OCI-LY3 (cell line): ENCODE results near the gene EYA2.

Source experiments
- H2AFZ ChIP-seq: fragments of 200-600, 300-600 bp; shearing (Covaris generic); 2 replicates; pipeline ENCODE4 v1.6.0; 2014; ENCODE audit warnings: antibody characterized with exemption, low read depth, low read length
- H3K27ac ChIP-seq: fragments of 200-600, 300-600 bp; sonication (generic); 2 replicates; pipeline ENCODE4 v1.5.1; 2014; ENCODE audit warnings: mild to moderate bottlenecking, low read length, moderate library complexity, mixed read lengths
- H3K27me3 ChIP-seq: fragments of 200-600, 300-600 bp; sonication (generic); 2 replicates; pipeline ENCODE4 v1.6.1; 2014; ENCODE audit warnings: low read depth, low read length, mixed read lengths
- H3K36me3 ChIP-seq: fragments of 200-600, 300-600 bp; sonication (generic); replicated peaks from 2 replicates; pipeline ENCODE3; 2014; ENCODE audit warnings: low read depth, low read length, mixed read lengths
- H3K4me1 ChIP-seq: fragments of 300-600, 200-600 bp; sonication (generic); 2 replicates; pipeline ENCODE4 v1.6.1; 2014; ENCODE audit warnings: low read length, mixed read lengths
- H3K4me2 ChIP-seq: fragments of 200-600, 300-600 bp; sonication (generic); 2 replicates; pipeline ENCODE4 v1.6.1; 2014; ENCODE audit warnings: low read length, mixed read lengths
- H3K4me3 ChIP-seq: fragments of 300-600, 200-600 bp; sonication (generic); 2 replicates; pipeline ENCODE4 v1.5.1; 2014; ENCODE audit warnings: antibody characterized with exemption, mild to moderate bottlenecking, low read length, moderate library complexity
- H3K79me2 ChIP-seq: fragments of 300-600, 200-600 bp; shearing (Covaris generic); 2 replicates; pipeline ENCODE4 v1.6.1; 2014; ENCODE audit warnings: mild to moderate bottlenecking, low read length, mixed read lengths
- H3K9ac ChIP-seq: fragments of 300-600, 200-600 bp; shearing (Covaris generic); 2 replicates; pipeline ENCODE4 v1.6.0; 2014; ENCODE audit warnings: mild to moderate bottlenecking, low read length, moderate library complexity
- H3K9me3 ChIP-seq: fragments of 200-600, 300-600 bp; shearing (Covaris generic); 2 replicates; pipeline ENCODE4 v1.6.1; 2014; ENCODE audit warnings: low read length, mixed read lengths; ENCODE audit not compliant: insufficient read depth
- H4K20me1 ChIP-seq: fragments of 200-600, 300-600 bp; sonication (generic); 2 replicates; pipeline ENCODE4 v1.6.1; 2016; ENCODE audit warnings: low read length, mixed read lengths; ENCODE audit not compliant: insufficient read depth
- EZH2phosphoT487 ChIP-seq: fragments of 200-600 bp; shearing (Covaris generic); IDR thresholded peaks from 2 replicates; pipeline ENCODE4 v1.6.1; 2018; ENCODE audit warnings: antibody characterized with exemption, mixed run types, low read depth
- TF ChIP-seq, protein P1 (sequence below): fragments of 200-600, 300-600 bp; sonication (generic); IDR thresholded peaks from 2 replicates; pipeline ENCODE4 v1.5.1; 2014; ENCODE audit warnings: antibody characterized with exemption, low read length, low read depth

Gene EYA2

DNA sequence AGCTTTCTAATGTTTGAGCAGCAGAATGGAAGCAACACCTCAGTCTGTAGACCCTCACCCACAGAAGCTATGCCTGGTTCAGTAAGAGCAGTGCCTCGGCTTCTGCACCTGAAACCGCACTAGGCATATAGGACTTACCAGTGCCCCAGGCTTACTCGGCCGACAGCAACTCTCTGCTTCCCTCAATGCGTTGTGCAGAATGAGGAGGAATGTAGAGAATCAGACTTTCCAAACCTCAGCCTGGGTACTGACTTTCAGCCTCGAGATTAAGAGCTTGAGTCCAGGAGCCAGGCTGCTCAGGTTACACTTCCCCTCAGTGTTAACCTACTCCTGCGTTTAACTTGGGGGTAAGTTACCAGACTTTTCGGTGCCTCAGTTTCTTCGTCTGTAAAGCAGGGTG lies 8.6 kb downstream of the EYA2 start:
- Histone ChIP-seq H3K9ac (no peak overlapping the region), H3K4me2 (no peak overlapping the region), H3K27ac (no peak overlapping the region), H3K4me3 (no peak overlapping the region), H3K79me2 (no peaks in the 10 kb centered on the region), H3K36me3 (no peaks in the 10 kb centered on the region), H3K27me3 (no peaks in the 10 kb centered on the region), H3K4me1 (peaks cover 18% of the 10 kb centered on the region), H2AFZ (no peak overlapping the region), H3K9me3 (no peaks in the 10 kb centered on the region), H4K20me1 (no peaks in the 10 kb centered on the region)
- TF ChIP-seq, protein P1, sequence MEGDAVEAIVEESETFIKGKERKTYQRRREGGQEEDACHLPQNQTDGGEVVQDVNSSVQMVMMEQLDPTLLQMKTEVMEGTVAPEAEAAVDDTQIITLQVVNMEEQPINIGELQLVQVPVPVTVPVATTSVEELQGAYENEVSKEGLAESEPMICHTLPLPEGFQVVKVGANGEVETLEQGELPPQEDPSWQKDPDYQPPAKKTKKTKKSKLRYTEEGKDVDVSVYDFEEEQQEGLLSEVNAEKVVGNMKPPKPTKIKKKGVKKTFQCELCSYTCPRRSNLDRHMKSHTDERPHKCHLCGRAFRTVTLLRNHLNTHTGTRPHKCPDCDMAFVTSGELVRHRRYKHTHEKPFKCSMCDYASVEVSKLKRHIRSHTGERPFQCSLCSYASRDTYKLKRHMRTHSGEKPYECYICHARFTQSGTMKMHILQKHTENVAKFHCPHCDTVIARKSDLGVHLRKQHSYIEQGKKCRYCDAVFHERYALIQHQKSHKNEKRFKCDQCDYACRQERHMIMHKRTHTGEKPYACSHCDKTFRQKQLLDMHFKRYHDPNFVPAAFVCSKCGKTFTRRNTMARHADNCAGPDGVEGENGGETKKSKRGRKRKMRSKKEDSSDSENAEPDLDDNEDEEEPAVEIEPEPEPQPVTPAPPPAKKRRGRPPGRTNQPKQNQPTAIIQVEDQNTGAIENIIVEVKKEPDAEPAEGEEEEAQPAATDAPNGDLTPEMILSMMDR, result no peak
- TF ChIP-seq EZH2phosphoT487, result no peak

DNA sequence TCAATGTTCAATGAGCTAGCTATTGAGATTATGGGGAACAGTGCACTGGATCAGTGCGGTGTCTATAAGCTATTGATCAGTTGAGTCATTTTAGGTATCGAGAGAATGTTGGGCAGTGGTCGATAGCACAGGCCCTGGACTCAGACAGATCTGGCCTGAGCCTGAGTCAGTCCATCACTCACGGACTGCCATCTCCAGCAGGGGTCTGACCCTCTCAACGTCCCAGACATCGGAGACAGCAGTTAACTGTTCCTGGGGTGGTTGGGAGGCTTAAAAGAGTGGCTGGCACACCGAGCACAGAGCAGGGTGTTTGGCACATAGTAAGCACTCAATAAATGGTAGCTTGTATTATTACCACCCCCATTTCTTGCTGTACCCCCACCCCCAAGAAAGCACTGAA lies 9.3 kb downstream of the EYA2 start:
- Histone ChIP-seq H3K4me1 (peaks cover 18% of the 10 kb centered on the region), H3K36me3 (no peaks in the 10 kb centered on the region), H3K79me2 (no peaks in the 10 kb centered on the region), H3K9ac (no peak overlapping the region), H4K20me1 (no peaks in the 10 kb centered on the region), H2AFZ (no peak overlapping the region), H3K4me2 (no peak overlapping the region), H3K27ac (no peak overlapping the region), H3K9me3 (peaks cover 1% of the 10 kb centered on the region; the same call in 1 of the 2 replicates), H3K27me3 (no peaks in the 10 kb centered on the region), H3K4me3 (no peak overlapping the region)
- no peak for TF ChIP-seq EZH2phosphoT487
- TF ChIP-seq, protein P1, result no peak

DNA sequence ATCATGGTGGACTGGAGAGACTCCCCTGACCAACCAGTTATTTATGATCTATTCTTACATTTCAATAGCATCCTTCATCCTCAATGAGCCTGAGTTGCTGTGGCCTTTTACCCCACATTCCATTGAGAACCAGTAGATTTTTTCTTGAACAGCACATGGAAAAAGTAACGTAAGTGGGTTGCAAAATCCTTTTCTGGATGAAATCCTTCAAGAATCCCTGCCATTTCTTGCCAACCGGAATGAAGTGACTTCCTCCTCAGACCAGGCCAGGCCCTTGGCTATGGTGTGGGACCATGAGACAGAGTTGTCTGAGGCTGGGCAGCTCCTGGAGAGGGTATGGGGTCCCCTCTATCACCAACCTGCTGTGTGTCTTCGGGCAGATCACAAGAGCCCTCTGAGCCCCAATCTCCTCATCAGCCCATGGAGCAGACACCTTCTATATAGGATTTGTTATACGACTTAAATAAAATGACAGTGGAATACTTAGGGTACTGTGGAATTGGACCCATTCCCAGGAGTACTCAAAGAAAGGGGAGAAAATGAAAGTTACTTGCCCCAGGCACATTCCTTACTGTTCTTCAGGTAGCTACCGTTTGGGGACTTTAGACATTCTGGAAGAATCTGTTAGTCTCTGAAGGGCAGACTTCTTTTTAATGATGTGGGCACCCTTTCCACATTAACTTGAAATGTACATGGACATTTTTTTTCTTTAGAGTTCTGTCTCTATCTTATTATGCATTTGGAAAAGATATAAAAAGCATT lies 10.9 kb downstream of the EYA2 start:
- Histone ChIP-seq H3K36me3 (peaks cover 9% of the 10 kb centered on the region), H4K20me1 (no peaks in the 10 kb centered on the region), H3K9me3 (peaks cover 4% of the 10 kb centered on the region; the same call in 1 of the 2 replicates), H3K27me3 (no peaks in the 10 kb centered on the region), H3K4me2 (no peak overlapping the region), H3K27ac (no peak overlapping the region), H3K4me3 (no peak overlapping the region), H2AFZ (no peak overlapping the region), H3K4me1 (peaks cover 16% of the 10 kb centered on the region), H3K79me2 (no peaks in the 10 kb centered on the region), H3K9ac (no peak overlapping the region)
- no peak for TF ChIP-seq EZH2phosphoT487
- TF ChIP-seq, protein P1, result no peak

DNA sequence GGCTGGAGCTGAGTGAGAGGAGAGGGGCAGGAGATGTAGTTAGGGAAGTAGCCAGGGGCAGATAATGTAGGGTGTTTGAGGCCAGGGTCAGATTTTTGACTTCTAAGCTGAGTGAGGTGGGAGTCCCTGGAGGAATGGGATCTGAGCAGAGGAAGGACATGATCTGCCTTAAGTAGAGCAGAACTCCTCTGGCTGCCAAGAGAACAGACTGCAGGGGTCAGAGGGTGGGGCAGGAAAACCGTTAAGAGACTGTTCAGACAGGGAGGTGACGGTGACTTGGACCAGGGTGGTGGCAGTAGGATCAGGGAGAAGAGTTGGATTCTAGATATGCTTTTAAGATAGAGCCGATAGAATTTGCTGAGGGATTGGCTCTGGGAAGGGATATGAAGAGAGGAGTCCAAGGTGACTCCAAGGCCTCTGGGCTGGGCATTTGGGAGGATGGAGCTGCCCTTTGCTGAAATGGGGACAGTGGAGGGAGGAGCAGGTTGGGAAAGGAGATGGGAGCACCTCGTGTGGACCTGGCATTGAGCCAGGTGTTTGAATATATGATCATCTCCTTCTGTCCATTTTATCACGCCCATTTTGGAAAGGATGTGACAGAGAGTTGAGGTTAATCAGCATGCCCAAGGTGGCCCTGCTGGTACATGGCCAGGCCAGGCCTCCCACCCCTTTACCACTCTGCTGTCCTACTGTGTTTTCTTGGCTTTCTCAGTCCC lies 18.8 kb downstream of the EYA2 start:
- Histone ChIP-seq H3K9ac (no peak overlapping the region), H3K4me2 (no peak overlapping the region), H3K9me3 (peaks cover 4% of the 10 kb centered on the region), H2AFZ (no peak overlapping the region), H3K36me3 (peaks cover 10% of the 10 kb centered on the region), H3K4me3 (no peak overlapping the region), H3K79me2 (no peaks in the 10 kb centered on the region), H3K27ac (no peak overlapping the region), H4K20me1 (no peaks in the 10 kb centered on the region), H3K27me3 (no peaks in the 10 kb centered on the region), H3K4me1 (peaks cover 13% of the 10 kb centered on the region)
- TF ChIP-seq, protein P1, result no peak
- no peak for TF ChIP-seq EZH2phosphoT487
